Measurements from ENCODE around the gene ONECUT3. TPM values are rescaled to one million over a fixed set of nuclear protein-coding genes. Genes with fewer than 3 reads are reported as not detected.

The ONECUT3 gene
- total RNA-seq, 1 experiment from 2014 or later: not detected

GRCh38 chr19:1780272-1780958 lies 27.1 kb downstream of the ONECUT3 start:
- no peak for TF ChIP-seq EZH2 (IDR thresholded peaks at IDR 0.05; ENCODE audit: low read depth)
- TF ChIP-seq CTCF (conservative IDR thresholded peaks at IDR 0.05): no peak
- no peaks in the 10 kb centered on the region for H3K36me3 ChIP-seq (ENCODE audit: low read depth)
- H3K4me2 ChIP-seq: no peak overlapping the region
- peak in 1 of 2 experiments; percentile 36 for DNase-seq
- 0 out of 2 replicates have a peak, but pooled peaks cover 8% of the 10 kb centered on the region for H3K27me3 ChIP-seq (ENCODE audit: insufficient read depth, low read depth)
- no peak overlapping the region for H2AFZ ChIP-seq
- BruUV-seq (replicated peaks): no TSS peak
- intact Hi-C loops (cut with micrococcal nuclease; ENCODE audit: unreplicated experiment): no loop called here
- ChIA-PET CTCF (interaction anchor here (0.6 kb wide), 1 partner anchor 18 kb away, joined by 3 read pairs; no protein-coding TSS in a partner anchor), POLR2A (ENCODE audit: unreplicated experiment) (no interaction called here)
- no peaks in the 10 kb centered on the region; the same call in 1 of the 2 replicates for H3K9me3 ChIP-seq (ENCODE audit: insufficient read depth, low read depth)
- H3K79me2 ChIP-seq (ENCODE audit: low read depth): no peaks in the 10 kb centered on the region
- H3K27ac ChIP-seq: no peak overlapping the region
- no peaks in the 10 kb centered on the region for H3F3A ChIP-seq (ENCODE audit: insufficient read depth, low read depth)
- no peaks in the 10 kb centered on the region for H4K20me1 ChIP-seq (ENCODE audit: insufficient read depth)
- H3K9me2 ChIP-seq (ENCODE audit: insufficient read depth): no peaks in the 10 kb centered on the region
- H3K4me1 ChIP-seq (replicated peaks; ENCODE audit: insufficient read depth): no peaks in the 10 kb centered on the region
- H3K4me3 ChIP-seq: no peak overlapping the region

- 0 out of 2 replicates have a peak, but pooled peaks cover 8% of the 10 kb centered on the region for H3K27me3 ChIP-seq (ENCODE audit: insufficient read depth, low read depth)
- CTCF ChIA-PET: no interaction called here
- no TSS peak for BruUV-seq (replicated peaks)
These were observed 29.2 kb downstream of the ONECUT3 start for GRCh38 chr19:1782521-1782920.

GRCh38 chr19:1783354-1783753 lies 30.0 kb downstream of the ONECUT3 start:
- intact Hi-C loops (cut with micrococcal nuclease; ENCODE audit: unreplicated experiment): no loop called here
- no peak for DNase-seq
- no peaks in the 10 kb centered on the region for H3F3A ChIP-seq (ENCODE audit: insufficient read depth, low read depth)
- H3K27ac ChIP-seq: no peak overlapping the region
- H3K4me3 ChIP-seq: no peak overlapping the region
- H3K9me3 ChIP-seq (ENCODE audit: insufficient read depth, low read depth): no peaks in the 10 kb centered on the region; the same call in 1 of the 2 replicates
- no peaks in the 10 kb centered on the region for H3K9me2 ChIP-seq (ENCODE audit: insufficient read depth)
- no peak for TF ChIP-seq CTCF (conservative IDR thresholded peaks at IDR 0.05)
- TF ChIP-seq EZH2 (IDR thresholded peaks at IDR 0.05; ENCODE audit: low read depth): no peak
- no TSS peak for BruUV-seq (replicated peaks)
- no peaks in the 10 kb centered on the region for H3K36me3 ChIP-seq (ENCODE audit: low read depth)
- H4K20me1 ChIP-seq (ENCODE audit: insufficient read depth): no peaks in the 10 kb centered on the region
- H3K4me1 ChIP-seq (replicated peaks; ENCODE audit: insufficient read depth): no peaks in the 10 kb centered on the region
- H3K4me2 ChIP-seq: no peak overlapping the region
- POLR2A ChIA-PET (ENCODE audit: unreplicated experiment): no interaction called here
- no peaks in the 10 kb centered on the region for H3K79me2 ChIP-seq (ENCODE audit: low read depth)
- CTCF ChIA-PET: no interaction called here
- H3K27me3 ChIP-seq (ENCODE audit: insufficient read depth, low read depth): 0 out of 2 replicates have a peak, but pooled peaks cover 8% of the 10 kb centered on the region
- no peak overlapping the region for H2AFZ ChIP-seq

More at GRCh38 chr19:1782521-1782920, 29.2 kb downstream of the ONECUT3 start:
- POLR2A ChIA-PET (ENCODE audit: unreplicated experiment): no interaction called here
- H2AFZ ChIP-seq: no peak overlapping the region
- H3F3A ChIP-seq (ENCODE audit: insufficient read depth, low read depth): no peaks in the 10 kb centered on the region
- H3K4me1 ChIP-seq (replicated peaks; ENCODE audit: insufficient read depth): no peaks in the 10 kb centered on the region
- H3K27ac ChIP-seq: no peak overlapping the region
- H3K4me2 ChIP-seq: no peak overlapping the region
- no peaks in the 10 kb centered on the region for H3K79me2 ChIP-seq (ENCODE audit: low read depth)
- H3K9me2 ChIP-seq (ENCODE audit: insufficient read depth): no peaks in the 10 kb centered on the region
- no peaks in the 10 kb centered on the region; the same call in 1 of the 2 replicates for H3K9me3 ChIP-seq (ENCODE audit: insufficient read depth, low read depth)
- H3K4me3 ChIP-seq: no peak overlapping the region
- no peaks in the 10 kb centered on the region for H3K36me3 ChIP-seq (ENCODE audit: low read depth)
- TF ChIP-seq CTCF (conservative IDR thresholded peaks at IDR 0.05) (no peak), EZH2 (IDR thresholded peaks at IDR 0.05; ENCODE audit: low read depth) (no peak)
- no peaks in the 10 kb centered on the region for H4K20me1 ChIP-seq (ENCODE audit: insufficient read depth)
- intact Hi-C loops (cut with micrococcal nuclease; ENCODE audit: unreplicated experiment): no loop called here
- no peak for DNase-seq

Data from PC-9 (cell line).